ENCODE results near the gene KRTAP5-6.
"Not testable (repeated sequence)": the region's sequence is repeated elsewhere in the genome, so short reads cannot be mapped to it uniquely, and the experiment has no call there.

Gene KRTAP5-6

DNA sequence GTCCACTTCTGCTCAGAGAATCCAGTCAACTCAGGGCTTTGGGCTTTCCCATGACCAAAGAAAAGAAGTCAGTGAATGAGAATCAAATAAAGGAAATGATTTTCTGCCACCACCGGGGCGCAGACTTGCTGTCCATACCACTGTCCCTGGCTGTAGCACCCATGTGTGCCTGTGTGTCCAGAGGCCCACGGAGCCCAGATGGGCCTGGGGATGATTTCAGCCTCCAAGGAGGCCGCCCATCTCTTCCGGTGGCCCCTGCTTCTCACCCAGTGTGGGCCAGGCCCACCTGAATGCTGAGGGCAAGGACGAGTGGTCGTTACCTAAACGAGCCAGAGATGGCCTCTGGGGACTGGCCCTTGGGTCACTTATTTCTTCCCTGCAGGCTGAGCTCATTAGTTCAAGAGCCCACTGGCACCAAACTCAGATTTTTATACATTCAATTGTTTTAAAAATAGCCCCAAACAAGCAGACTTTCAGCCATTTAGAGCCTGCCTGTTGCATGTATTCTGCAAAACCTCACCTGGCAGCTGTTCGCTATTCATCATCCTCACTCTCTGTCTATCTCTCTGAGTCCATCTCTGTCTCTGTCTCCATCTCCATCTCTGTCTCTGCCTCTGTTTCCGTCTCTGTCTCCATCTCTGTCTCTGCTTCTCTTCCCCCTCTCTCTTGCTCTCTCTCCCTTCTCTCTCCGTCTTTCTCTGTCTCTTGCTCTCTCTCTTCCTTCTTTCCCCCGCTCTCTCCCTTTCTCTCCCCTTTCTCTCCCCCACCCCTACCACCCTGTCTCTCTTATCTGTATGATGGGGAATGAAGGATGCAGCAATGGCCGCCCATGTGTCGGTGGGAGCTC is 43.2 kb upstream of the KRTAP5-6 start:
- Histone ChIP-seq H3K4me1 (ENCODE audit: control insufficient read depth, insufficient read depth, low read length) (no peaks in the 10 kb centered on the region), H3K4me3 (ENCODE audit: low read depth, low read length) (no peak overlapping the region), H3K27me3 (ENCODE audit: control insufficient read depth, insufficient read depth, low read length) (peaks cover 3% of the 10 kb centered on the region), H3K36me3 (ENCODE audit: control insufficient read depth, insufficient read depth, low read length) (no peaks in the 10 kb centered on the region), H3K9me3 (ENCODE audit: control insufficient read depth, insufficient read depth, low read length) (no peaks in the 10 kb centered on the region), H3K9ac (ENCODE audit: low read depth, low read length) (no peak overlapping the region)

- no peaks in the 10 kb centered on the region for H3K4me1 ChIP-seq (ENCODE audit: control insufficient read depth, insufficient read depth, low read length)
- H3K36me3 ChIP-seq (ENCODE audit: control insufficient read depth, insufficient read depth, low read length) = no peaks in the 10 kb centered on the region
- peaks cover 3% of the 10 kb centered on the region for H3K27me3 ChIP-seq (ENCODE audit: control insufficient read depth, insufficient read depth, low read length)
Observed at GRCh38 chr11:1654388-1655167, 42.4 kb upstream of the KRTAP5-6 start.

DNA sequence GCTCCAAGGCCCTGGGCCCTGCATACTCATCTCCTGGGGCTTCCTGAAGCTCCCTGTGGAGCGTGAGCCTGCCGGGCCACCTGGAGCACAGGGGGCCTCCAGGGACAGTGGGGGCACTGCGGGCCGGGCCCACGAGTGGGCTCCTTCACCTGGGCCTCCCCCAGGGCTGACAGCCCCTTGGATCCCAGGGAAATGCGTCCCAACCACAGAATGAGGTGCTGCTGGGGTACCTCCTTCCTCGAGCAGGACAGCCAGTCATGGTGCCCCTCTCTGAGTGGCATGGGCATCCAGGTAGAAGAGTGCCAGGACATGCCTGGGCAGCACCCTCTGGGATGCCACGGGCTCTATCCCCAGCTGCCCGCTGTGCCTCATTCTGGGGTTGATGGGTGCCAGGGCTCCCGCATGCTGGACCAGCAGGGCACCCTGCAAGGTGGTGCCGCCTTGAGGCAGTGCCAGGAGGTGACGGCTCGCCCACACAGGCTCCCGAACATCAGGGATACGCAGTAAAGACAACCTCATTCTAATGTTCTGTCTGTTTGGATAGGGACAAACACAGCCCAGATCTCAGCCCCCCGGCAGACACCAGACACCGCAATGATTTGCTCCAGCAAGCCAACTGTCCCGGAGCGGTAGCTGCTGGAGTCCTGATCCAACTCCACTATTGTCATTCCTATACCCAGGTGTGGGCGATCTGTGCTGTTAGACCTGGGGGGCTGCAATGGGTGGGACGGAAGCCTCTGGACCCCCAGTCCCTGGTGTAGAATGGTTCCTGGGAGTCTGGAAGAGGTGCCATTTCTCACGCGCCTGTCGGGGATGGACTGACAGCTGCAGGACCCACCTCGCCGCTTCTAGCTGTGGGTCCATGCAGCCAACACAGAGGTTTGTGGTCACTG is 41.6 kb upstream of the KRTAP5-6 start:
- H3K36me3 ChIP-seq (ENCODE audit: control insufficient read depth, insufficient read depth, low read length) = no peaks in the 10 kb centered on the region
- no peak overlapping the region for H3K4me3 ChIP-seq (ENCODE audit: low read depth, low read length)
- H3K27me3 ChIP-seq (ENCODE audit: control insufficient read depth, insufficient read depth, low read length) = peaks cover 3% of the 10 kb centered on the region
- no peaks in the 10 kb centered on the region for H3K9me3 ChIP-seq (ENCODE audit: control insufficient read depth, insufficient read depth, low read length)
- H3K9ac ChIP-seq (ENCODE audit: low read depth, low read length) = no peak overlapping the region
- H3K4me1 ChIP-seq (ENCODE audit: control insufficient read depth, insufficient read depth, low read length) = no peaks in the 10 kb centered on the region

More at GRCh38 chr11:1654388-1655167, 42.4 kb upstream of the KRTAP5-6 start:
- H3K4me3 ChIP-seq (ENCODE audit: low read depth, low read length) = no peak overlapping the region
- no peaks in the 10 kb centered on the region for H3K9me3 ChIP-seq (ENCODE audit: control insufficient read depth, insufficient read depth, low read length)
- H3K9ac ChIP-seq (ENCODE audit: low read depth, low read length) = no peak overlapping the region

- Histone ChIP-seq H3K36me3 (ENCODE audit: control insufficient read depth, insufficient read depth, low read length) (no peaks in the 10 kb centered on the region), H3K9ac (ENCODE audit: low read depth, low read length) (no peak overlapping the region), H3K27me3 (ENCODE audit: control insufficient read depth, insufficient read depth, low read length) (peaks cover 3% of the 10 kb centered on the region), H3K4me1 (ENCODE audit: control insufficient read depth, insufficient read depth, low read length) (no peaks in the 10 kb centered on the region), H3K4me3 (ENCODE audit: low read depth, low read length) (no peak overlapping the region), H3K9me3 (ENCODE audit: control insufficient read depth, insufficient read depth, low read length) (no peaks in the 10 kb centered on the region)
Observed at GRCh38 chr11:1656061-1656441, 40.9 kb upstream of the KRTAP5-6 start.

- Histone ChIP-seq H3K4me1 (ENCODE audit: control insufficient read depth, insufficient read depth, low read length) (no peaks in the 10 kb centered on the region), H3K9me3 (ENCODE audit: control insufficient read depth, insufficient read depth, low read length) (no peaks in the 10 kb centered on the region), H3K9ac (ENCODE audit: low read depth, low read length) (no peak overlapping the region), H3K27me3 (ENCODE audit: control insufficient read depth, insufficient read depth, low read length) (peaks cover 3% of the 10 kb centered on the region), H3K36me3 (ENCODE audit: control insufficient read depth, insufficient read depth, low read length) (no peaks in the 10 kb centered on the region), H3K4me3 (ENCODE audit: low read depth, low read length) (no peak overlapping the region)
Observed at GRCh38 chr11:1656670-1657069, 40.3 kb upstream of the KRTAP5-6 start.

DNA sequence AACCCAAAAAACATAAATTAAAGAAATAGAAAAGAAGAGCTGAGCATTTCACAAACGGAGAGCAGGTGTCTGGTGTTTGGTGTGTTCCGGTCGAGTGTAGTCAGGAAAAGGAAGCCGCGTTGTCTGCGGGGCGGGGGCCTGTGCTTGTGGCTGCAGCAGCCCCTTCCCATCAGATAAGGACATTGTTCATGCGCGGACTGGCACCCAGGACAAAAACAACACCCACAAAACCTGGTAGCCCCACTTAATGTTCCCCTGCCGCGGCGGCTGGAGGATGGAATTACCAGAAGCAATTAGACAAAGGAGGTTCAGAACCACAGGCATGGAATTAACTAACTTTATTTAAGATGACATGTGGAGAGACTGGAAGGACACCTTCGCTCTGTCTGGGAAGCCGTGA is 37.5 kb upstream of the KRTAP5-6 start:
- Histone ChIP-seq H3K36me3 (ENCODE audit: control insufficient read depth, insufficient read depth, low read length) (no peaks in the 10 kb centered on the region), H3K9me3 (ENCODE audit: control insufficient read depth, insufficient read depth, low read length) (no peaks in the 10 kb centered on the region), H3K9ac (ENCODE audit: low read depth, low read length) (no peak overlapping the region), H3K4me3 (ENCODE audit: low read depth, low read length) (no peak overlapping the region), H3K4me1 (ENCODE audit: control insufficient read depth, insufficient read depth, low read length) (no peaks in the 10 kb centered on the region), H3K27me3 (ENCODE audit: control insufficient read depth, insufficient read depth, low read length) (no peaks in the 10 kb centered on the region)

DNA sequence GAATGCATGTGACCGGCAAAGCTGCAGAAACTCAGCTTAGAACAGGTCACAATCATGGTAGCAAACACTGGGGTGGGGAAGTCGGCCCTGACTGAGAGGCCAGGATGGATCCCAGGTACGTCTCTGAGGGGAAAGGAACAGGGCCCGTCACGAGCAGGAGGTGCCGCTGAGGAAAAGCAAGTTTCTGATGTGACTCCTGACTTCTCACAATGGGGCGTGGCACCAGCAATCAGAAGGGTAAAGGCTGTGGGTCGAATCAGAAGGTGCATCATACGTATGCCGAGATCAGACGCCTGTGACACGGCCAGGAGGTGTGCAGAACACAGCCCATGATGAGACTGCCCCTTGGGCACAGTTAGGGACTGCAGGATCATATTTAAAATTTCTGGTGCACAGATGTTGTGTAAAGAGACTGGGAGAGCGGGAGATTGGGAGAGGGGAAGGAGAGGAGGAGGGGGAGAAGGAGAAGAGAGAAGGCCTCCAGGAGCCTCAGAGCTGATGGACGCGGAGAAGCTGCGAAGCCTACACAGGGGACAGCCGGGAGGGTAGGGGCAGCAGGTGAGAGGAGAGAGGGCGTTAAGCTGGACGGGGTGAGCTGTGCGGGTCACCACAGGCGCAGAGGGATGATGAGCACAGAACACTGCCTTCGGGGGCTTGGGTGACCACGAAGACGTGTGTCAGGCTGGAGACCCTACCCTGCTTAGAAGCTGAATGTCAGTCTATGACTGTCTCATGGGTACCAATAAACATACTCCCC is 36.7 kb upstream of the KRTAP5-6 start:
- no peak overlapping the region for H3K9ac ChIP-seq (ENCODE audit: low read depth, low read length)
- no peaks in the 10 kb centered on the region for H3K4me1 ChIP-seq (ENCODE audit: control insufficient read depth, insufficient read depth, low read length)

GRCh38 chr11:1661454-1662269 is 35.3 kb upstream of the KRTAP5-6 start:
- H3K4me1 ChIP-seq (ENCODE audit: control insufficient read depth, insufficient read depth, low read length); H3K36me3 ChIP-seq (ENCODE audit: control insufficient read depth, insufficient read depth, low read length); H3K9ac ChIP-seq (ENCODE audit: low read depth, low read length); H3K4me3 ChIP-seq (ENCODE audit: low read depth, low read length); H3K9me3 ChIP-seq (ENCODE audit: control insufficient read depth, insufficient read depth, low read length); H3K27me3 ChIP-seq (ENCODE audit: control insufficient read depth, insufficient read depth, low read length): not testable (repeated sequence)

More for the DNA sequence above, 36.7 kb upstream of the KRTAP5-6 start:
- H3K27me3 ChIP-seq (ENCODE audit: control insufficient read depth, insufficient read depth, low read length) = no peaks in the 10 kb centered on the region
- no peaks in the 10 kb centered on the region for H3K9me3 ChIP-seq (ENCODE audit: control insufficient read depth, insufficient read depth, low read length)
- no peak overlapping the region for H3K4me3 ChIP-seq (ENCODE audit: low read depth, low read length)
- no peaks in the 10 kb centered on the region for H3K36me3 ChIP-seq (ENCODE audit: control insufficient read depth, insufficient read depth, low read length)

DNA sequence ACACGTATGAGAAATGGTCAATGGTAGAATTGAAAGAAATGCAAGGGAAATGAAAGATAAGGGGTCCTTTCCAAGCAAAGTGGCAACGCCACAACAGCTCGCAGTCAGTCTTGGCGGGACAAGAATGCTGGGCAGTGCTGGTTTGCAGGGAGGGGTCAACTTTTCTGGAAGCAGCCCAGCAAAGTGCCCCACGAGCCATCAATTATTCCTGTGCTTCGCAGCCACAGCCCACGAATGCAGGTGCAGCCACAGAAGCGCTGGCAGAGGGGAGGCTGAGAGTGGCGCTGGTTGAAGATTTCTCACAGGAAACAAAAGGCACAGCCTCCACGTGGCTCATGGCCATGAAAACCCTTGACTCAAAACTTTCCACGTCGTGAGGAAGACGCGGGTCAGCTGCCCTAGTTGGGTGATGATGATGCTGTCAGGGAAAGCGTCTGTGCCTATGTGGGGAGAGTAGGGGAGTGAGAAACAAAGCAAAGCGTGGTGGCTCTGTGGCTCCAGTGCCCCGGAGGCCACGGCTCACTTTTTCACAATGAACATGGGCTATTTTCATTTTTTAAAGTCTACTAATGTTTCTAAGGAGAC is 34.2 kb upstream of the KRTAP5-6 start:
- H3K27me3 ChIP-seq (ENCODE audit: control insufficient read depth, insufficient read depth, low read length); H3K4me3 ChIP-seq (ENCODE audit: low read depth, low read length); H3K4me1 ChIP-seq (ENCODE audit: control insufficient read depth, insufficient read depth, low read length); H3K36me3 ChIP-seq (ENCODE audit: control insufficient read depth, insufficient read depth, low read length); H3K9ac ChIP-seq (ENCODE audit: low read depth, low read length); H3K9me3 ChIP-seq (ENCODE audit: control insufficient read depth, insufficient read depth, low read length): not testable (repeated sequence)

GRCh38 chr11:1665313-1665712 is 31.7 kb upstream of the KRTAP5-6 start:
- Histone ChIP-seq H3K27me3 (ENCODE audit: control insufficient read depth, insufficient read depth, low read length) (peaks cover 2% of the 10 kb centered on the region), H3K36me3 (ENCODE audit: control insufficient read depth, insufficient read depth, low read length) (no peaks in the 10 kb centered on the region), H3K9ac (ENCODE audit: low read depth, low read length) (no peak overlapping the region), H3K9me3 (ENCODE audit: control insufficient read depth, insufficient read depth, low read length) (no peaks in the 10 kb centered on the region), H3K4me1 (ENCODE audit: control insufficient read depth, insufficient read depth, low read length) (no peaks in the 10 kb centered on the region), H3K4me3 (ENCODE audit: low read depth, low read length) (no peak overlapping the region)

All from iPS-15b (cell line).